HG03565 (cell line): Measurements from ENCODE around the gene AAK1.

ENCODE experiments used
- ATAC-seq: cut with Tn5 transposase; IDR thresholded peaks from one replicate; pipeline ENCODE4 v1.9.1; 2021; ENCODE audit warnings: mild to moderate bottlenecking, moderate library complexity; ENCODE audit not compliant: unreplicated experiment

The AAK1 gene

DNA sequence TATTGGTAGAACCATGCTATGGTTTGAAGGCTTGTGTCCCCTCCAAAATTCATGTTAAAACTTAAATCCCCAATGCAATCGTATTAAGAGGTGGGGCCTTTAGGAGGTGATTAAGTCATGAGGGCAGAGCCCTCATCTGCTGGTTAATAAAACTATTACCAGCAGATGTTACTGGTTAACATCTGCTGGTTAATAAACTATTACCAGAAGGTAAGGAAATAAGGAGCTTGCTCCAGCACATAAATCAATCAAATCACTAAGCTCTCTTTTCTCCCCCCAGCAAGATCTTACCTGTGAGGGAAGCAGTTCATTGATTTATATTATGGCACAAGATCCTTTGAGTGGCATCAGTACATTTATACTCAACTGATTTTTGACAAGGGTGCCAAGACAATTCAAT, 96.9 kb downstream of the AAK1 start:
- ATAC-seq: no peak

DNA sequence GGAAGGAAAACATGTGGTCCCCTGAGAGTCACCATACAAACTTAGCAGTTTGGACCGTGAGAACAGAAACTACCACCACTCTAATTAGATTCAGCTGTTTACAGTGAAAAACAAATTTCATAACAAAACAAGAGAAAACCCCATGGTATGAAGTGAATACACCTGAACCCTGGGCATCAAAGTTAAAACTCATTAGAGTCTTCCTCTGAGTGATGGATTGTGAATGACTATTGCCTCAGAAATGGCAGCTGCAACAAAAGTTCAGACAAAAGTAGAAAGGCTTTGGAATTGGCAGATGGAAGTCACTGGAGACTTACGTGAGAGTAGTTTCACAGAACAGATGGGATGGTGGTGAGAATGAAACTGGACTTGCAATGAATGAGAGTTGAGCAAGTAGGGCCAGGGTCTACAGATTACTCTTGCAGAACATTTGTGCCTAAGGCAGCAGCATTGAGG, 98.0 kb downstream of the AAK1 start:
- no peak for ATAC-seq

DNA sequence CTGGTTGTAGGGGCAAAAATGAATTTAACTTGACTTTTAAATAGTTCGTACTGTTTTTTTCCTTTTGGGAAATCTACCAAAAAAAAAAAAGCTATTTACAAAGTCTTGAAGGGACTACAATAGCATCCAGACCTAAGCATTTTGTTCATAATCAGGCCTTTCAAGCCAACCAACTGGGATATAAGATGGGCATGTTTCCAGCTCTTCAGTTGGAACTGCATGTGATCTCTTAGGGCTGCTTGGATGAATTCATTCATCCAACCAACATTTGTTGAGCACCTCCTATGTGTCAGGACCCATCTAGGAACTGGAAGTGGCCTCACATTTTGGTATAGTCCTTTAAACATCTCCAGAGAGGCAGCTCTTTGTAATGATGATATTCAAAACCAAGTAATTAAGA, 98.6 kb downstream of the AAK1 start:
- no peak for ATAC-seq

DNA sequence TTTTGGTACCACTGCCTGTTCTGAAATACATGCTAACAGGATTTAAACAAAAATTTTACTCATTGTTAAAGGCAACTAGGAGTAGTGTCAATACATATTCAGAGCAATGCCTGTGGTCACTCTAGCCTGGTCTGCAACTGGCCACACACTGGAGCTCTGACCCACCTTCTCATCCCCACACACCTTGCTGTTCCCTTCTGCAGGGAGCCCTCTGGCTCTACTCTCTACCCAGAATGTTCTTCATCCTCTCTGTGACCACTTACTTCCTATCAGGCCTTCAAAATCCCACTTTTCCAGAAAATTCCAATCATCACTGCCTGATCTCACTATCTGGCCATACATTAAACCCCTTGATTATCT, 104.0 kb downstream of the AAK1 start:
- no peak for ATAC-seq

DNA sequence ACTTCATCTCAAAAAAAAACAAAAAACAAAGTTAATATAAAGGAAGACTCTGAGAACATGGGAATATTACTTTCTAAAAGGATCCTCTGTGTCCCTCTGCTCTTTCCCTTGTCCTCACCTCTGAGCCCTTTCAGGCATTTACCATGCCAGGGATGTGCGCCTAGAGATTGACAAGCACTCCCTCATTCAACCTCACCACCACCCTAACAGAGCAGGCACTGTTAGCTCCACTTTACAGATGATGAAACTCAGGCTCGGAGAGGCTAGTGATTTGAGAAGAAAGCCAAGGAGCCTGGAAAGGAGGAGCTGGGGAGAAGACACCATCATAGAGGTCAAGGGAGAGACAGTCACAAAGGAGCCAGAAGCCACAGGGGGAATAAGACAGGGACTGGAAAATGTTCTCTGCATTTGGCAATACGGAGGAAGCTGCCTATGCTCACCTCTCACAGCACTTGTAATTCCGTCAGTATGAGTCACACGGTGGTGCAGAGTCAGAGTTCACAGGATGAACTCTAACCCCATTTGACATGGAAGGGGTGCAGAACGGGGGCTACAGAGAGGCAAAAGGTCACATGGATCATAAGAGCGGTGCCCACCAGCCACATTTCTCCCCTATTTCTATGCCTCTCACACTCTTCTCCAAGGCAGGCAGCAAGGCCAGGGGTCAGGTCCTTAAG, 104.5 kb downstream of the AAK1 start:
- no peak for ATAC-seq

DNA sequence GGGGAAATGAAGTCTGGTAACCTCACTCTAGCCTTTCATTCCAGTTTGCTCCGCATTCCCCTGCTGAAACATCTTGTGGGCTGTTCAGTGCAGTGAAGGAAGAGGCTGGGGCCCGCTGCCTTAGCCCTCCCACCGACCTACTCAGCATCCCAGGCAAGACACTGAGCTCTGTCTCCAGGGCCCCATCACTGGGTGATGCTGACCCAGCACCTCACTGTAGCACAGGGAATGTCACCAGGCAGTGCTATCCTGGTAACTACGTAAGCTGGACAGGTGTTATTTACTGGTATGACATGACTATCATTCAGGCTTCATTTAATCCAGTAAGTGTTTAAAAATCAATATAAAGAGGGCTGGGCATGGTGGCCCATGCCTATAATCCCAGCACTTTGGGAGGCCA, 105.3 kb downstream of the AAK1 start:
- ATAC-seq: no peak

DNA sequence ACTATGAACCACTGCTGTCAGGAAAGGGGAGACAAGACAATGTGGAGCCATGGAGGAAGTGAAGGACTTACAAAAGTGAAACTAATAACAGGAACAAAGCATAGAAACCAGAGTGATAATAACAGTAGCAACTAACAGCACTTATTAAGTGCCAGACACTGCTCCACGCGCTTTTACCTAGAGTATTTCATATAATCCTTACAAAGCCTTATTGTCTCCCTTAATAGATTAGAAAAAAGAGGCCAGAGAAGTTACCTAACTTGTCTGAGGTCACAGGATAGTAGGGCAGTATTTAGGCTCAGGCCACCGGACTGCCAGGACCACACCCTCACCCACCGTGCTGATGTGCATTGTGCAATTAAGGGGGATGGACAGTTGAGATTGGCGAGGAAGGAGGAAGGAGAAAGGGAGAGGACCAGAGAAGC, 107.7 kb downstream of the AAK1 start:
- ATAC-seq: no peak

DNA sequence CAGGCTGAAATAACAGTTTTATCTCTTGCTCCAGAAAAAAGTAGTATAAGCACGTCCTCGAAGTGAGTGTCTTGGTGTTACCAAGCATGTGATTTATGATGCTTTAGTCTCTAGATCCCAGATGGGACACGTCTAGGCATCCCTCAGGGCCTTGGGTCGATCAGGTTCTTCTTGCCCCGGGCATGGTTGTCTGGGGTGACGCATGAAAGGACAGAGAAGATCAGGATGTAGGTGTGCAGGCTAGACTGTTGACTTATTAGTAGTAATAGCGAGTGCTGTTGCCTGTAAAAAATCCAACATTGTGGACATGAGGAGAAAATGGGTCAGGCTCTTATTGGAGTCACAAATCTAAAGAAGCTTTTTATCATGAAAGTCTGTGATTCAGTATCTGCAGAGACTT, 112.4 kb downstream of the AAK1 start:
- no peak for ATAC-seq

DNA sequence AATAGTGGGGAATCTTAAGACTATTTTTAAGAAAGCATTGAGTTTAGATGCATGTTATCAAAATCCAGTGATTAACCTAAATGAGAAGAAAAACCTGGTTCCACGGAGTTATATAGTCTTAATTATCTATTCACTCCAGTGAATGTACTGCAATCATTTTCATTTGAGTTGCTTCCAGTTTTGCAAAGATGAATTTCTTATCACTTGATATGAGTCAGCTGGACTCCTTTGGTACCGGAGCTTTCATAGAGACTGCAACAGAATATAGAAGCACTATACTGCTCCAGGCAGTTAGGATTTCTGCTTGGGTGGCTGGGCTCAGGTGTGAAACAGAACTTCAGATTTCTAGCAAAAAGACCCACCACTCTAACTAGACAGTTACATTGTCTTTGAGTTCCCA, 114.1 kb downstream of the AAK1 start:
- no peak for ATAC-seq

DNA sequence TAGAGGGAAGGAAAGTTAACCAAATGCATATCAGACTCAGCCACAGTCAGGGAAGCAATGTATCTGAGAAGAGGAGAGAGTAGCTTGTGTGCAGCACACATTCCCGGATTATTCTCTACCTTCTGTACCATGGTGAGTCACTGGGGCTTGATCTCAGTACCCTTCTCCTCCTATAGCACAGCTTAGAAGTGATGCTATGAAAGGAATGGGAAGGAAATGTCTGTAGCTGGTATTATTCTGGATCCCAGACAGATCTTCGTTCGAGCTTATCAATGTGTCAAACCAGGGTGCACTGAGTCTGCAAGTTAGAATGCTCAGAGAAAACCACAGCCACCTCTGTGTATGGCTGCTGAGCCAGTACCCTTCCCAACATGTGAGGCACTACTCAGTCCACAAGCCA, 118.3 kb downstream of the AAK1 start:
- no peak for ATAC-seq

DNA sequence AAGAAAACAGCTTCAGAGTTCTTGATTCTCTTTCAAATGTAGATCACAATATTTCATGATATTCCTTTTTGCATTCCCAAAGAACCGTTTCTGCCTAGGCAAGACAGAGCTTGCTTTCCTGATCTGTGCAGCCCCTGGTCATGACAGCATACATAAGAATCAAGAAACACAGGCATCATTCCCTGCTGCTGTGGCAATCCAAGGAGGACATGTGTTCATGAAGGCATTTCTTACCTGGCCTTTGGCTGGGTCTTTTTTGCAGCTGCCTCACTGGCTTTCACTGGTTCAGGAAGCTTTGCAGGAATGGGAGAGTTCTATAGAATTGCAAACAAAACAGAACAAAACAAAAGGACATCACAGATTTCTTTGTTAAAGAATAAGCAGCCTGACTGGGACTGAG, 118.7 kb downstream of the AAK1 start:
- ATAC-seq: no peak

DNA sequence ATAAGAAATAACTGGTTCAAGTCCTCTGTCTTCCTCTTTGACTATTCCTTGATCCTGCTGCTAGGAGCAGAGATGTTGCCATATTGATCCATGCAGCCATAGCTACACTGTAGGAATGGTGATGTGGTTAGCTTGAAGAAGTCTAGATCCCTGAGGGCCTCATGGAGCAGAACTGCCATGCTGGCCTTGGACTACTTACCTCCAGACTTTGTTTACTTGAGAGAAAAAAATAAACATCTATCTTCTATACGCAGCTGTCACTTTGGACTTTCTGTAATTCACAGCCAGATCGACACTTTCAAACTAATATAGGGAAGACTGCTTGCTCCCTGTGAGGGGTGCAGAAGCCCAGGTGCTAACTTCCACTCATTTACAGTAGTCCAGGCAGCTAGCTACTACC, 121.8 kb downstream of the AAK1 start:
- ATAC-seq: no peak

DNA sequence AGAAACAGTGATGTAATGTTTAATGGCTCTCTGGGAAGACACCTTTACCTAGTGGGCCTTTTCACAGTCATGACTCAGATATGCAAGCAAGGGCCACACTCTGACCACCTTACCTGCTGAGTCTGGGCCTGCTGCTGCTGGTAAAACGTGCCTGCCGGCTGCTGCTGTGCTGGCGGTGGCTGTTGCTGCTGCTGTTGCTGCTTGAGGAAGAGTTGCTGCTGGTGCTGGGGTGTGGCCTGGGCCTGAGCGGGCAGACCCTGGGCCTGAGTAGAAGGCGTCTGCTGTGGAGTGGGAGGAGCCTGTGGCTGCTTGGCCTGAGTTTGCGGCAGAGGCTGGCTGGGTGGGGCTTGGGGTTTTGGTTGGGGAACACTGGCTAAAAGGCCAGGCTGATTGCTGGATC, 124.7 kb downstream of the AAK1 start:
- no peak for ATAC-seq

DNA sequence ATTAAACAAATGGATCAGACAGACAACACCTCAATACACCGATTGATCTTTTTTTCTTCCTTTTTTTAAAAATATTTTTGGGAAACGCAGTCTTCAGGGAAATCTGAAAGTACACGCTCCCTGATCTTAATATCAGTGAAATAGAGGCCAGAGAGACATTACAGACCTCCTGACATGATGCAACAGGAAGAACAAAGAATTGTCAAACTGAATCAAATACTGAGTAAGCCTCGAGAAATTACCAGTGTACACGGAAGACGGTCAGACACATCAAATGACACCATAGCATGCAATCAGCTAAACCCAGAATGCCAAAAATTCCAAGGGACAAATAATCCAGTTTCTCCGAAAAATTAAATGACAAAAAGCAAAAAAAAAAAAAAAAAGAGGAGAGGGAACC, 126.1 kb downstream of the AAK1 start:
- no peak for ATAC-seq

DNA sequence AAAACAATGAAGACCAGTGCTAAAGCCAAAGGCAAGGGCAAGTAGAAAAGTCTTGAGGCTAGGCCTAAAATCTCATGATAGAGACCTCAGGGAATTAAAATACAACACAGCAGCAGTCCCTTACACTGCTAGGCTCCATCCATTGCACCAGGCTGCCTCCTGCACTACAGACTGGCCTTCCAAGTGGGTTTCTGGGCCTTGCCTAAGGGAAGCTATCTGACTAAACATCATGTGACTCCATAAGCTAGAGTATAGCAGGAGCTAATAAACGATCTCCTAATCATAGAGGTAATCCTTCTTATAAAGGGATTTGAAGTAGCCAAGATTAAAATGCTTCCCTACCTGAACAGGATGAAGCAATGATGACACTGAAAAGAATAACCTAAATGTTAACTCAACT, 128.7 kb downstream of the AAK1 start:
- no peak for ATAC-seq

DNA sequence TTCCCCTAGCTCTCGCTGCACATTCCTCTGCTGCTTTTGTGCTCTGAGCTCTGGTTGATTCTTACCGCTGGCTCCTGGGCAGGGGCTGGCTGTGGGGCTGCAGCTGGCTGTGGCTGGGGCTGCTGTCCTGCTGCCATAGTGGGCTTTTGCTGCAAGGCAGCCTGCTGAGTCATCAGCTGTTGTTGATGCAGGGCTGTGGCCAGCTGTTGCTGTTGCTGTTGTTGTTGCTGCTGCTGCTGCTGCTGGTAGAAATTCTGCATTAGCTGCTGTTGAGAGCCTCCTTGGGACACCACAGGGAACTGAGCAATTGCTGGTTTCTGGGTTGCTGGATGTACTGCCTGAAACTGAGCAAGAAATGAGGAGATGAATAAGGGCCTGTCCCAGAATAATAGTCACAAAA, 129.1 kb downstream of the AAK1 start:
- ATAC-seq: no peak

DNA sequence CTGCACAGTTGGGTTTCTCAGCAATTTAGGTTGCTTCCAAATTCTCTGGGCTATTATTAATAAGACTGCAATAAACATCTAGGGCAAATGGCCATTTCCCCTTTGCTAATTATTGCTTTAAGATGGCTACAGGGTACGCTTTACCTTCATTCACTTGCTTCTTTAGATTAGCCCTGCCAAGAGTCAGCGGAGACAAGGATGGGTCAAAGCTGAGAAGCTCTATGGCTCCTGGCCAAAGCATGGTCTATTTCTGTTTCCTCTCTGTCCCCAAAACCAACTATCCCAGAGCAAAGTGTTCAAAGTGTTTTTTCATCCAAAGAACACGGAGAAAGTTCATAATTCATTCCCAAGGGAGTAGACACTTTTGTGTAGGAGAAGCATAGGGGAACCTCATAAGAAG, 131.1 kb downstream of the AAK1 start:
- no peak for ATAC-seq

DNA sequence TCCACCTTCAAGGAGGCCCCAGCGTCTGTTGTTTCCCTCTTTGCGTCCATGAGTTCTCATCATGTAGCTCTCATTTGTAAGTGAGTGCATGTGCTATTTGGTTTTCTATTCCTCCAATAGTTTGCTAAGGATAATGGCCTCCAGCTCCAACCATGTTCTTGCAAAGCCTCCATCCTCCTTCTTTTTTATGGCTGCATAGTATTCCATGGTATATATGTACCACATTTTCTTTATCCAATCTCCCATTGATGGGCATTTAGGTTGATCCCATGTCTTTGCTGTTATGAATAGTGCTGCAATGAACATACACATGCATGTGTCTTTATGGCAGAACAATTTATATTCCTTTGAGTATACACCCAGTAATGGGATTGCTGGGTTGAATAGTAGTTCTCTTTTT, 133.3 kb downstream of the AAK1 start:
- ATAC-seq: no peak

DNA sequence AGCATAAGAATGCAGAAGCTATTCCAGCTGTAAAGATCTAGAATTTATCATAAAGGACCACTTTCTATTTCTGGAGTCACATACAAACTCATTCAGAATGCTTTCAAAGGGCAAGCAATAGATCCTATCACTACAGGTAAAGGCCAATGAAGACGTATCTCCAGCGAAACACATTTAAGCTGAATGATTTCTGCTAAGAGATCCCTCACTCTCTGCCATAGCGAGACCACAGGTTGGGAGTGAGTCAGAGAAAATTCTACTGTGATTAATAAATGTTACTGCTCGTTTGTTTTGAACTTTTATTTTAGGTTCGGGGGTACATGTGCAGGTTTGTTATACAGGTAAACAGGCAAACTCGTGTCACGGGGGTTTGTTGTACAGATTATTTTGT, 133.8 kb downstream of the AAK1 start:
- no peak for ATAC-seq

DNA sequence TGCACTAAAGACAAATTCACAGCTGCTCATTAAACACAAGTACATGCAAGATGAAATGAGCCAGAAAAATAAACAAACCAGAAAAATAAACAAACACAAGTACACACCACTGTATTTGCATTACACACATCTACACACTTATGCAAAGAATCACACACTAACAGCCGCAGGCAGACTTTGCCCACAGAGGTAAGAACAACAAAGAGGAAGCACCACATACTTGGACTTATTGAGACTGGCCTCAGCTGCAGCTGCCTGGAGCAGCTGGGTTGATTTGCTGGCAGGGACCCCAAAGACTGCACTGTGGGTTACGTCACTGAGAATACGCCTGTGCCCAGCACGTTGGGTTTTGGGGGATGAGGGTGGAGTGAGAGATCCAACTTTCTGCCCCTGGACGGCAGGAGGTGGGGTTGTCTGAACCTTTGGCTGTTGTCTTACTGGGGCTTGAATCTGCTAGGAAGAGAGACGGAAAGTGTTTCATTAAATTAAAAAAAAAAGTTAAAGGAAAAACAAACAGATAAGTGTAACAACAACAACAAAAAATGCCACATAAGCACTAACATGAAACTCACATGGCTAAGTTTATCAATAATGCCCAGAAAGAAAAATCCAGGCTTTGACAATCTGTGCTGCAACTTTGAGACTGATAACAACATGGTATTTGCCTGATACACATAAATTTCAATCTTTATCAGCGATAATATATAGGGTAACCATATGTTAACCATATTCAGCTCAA, 134.4 kb downstream of the AAK1 start:
- no peak for ATAC-seq

DNA sequence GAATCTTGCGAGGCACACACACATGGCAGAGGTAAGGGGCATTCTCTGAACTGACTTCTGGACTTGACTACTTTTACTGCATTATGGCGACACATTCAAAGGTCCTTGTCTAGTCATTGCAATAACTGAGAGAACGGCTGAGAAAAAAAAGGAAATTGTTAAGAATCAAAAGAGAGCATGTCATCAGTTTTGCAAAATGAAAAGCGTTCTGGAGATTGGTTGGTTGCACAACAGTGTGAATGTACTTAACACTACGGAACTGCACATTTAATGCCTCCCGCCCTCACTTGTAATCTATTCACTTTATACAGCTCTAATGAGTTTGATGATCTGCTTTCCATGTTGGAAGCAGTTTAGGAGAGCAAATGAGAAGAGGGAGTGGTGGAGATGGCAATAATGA, 137.8 kb downstream of the AAK1 start:
- ATAC-seq: no peak

DNA sequence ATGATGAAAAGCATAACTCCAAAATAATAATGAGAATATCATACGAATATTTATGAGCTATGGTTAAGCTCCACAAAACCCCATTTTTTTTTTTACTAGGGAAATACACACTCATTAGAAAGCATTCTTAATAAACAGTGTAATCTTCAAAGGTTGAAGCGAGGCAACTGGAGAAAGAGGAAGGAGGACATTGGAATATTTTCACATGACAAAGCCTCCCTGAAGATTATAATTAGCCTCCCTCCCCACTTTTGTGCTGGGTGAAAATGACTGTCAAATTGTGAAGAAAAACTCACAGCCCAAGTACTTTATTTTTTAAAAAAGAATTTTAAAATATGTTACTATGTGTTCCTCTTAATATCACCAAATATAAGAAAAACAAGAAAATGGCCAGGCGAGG, 142.2 kb downstream of the AAK1 start:
- no peak for ATAC-seq

DNA sequence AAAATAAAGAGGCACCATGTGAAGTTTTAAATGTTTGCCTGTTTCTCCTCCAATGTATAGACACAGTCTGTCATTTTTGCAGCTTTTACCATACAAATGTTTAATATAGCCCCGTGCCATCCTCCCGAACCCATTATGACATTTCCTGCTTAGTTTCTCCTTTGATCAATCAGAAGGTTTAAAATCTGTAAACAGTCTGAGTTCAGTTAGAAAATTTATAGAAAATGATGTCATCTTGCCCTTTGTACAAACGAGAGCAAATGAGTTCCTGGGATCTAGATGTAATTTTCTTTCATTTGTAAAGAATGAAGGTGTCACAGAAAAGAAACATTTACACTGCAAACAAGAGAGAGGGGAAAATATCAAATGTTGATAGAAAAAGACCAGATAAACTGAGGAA, 143.6 kb downstream of the AAK1 start:
- ATAC-seq: no peak
